BLaER1 (cell line): ENCODE data around the gene PPP2R5E.
"Not testable (repeated sequence)": the region's sequence is repeated elsewhere in the genome, so short reads cannot be mapped to it uniquely, and the experiment has no call there.

Experiments
- H3K27ac ChIP-seq: shearing (Covaris generic); formaldehyde crosslinking; 2 replicates; pipeline ENCODE4 v1.8.1; 2022
- H3K27me3 ChIP-seq: shearing (Covaris generic); formaldehyde crosslinking; 2 replicates; pipeline ENCODE4 v1.8.1; 2022
- H3K36me3 ChIP-seq: shearing (Covaris generic); formaldehyde crosslinking; 2 replicates; pipeline ENCODE4 v1.8.1; 2022
- H3K4me1 ChIP-seq: shearing (Covaris generic); formaldehyde crosslinking; 2 replicates; pipeline ENCODE4 v1.8.1; 2022
- H3K4me2 ChIP-seq: shearing (Covaris generic); formaldehyde crosslinking; 2 replicates; pipeline ENCODE4 v1.8.1; 2022
- H3K4me3 ChIP-seq: shearing (Covaris generic); formaldehyde crosslinking; 2 replicates; pipeline ENCODE4 v1.8.1; 2022
- H3K9ac ChIP-seq: shearing (Covaris generic); formaldehyde crosslinking; 2 replicates; pipeline ENCODE4 v1.8.1; 2022
- H3K9me3 ChIP-seq: shearing (Covaris generic); formaldehyde crosslinking; 2 replicates; pipeline ENCODE4 v1.8.1; 2022
- H4K20me1 ChIP-seq: shearing (Covaris generic); formaldehyde crosslinking; 2 replicates; pipeline ENCODE4 v1.8.1; 2022
- Cebpa-rat ChIP-seq: shearing (Covaris generic); IDR thresholded peaks from 2 replicates; pipeline ENCODE4 v1.8.1; 2022

The PPP2R5E gene

DNA sequence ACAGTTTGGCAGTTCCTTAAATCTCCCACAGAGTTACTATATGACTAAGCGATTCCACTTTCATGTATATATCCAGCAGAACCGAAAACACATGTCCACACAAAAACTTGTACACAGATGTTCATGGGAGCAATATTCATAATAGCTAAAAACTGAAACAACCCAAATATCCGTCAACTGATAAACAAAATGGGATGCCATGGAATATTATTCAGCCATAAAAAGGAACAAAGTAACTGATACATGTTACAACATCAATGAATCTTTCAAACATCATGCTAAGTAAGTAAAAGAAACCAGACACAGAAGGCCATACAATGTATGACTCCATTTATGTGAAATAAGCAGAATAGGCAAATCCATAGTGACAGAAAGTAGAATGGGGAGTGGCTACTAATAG is 144.2 kb downstream of the PPP2R5E start:
- Histone ChIP-seq H3K27me3 (no peaks in the 10 kb centered on the region), H3K36me3 (peaks cover 50% of the 10 kb centered on the region), H3K4me3 (no peak overlapping the region), H3K9me3 (peaks cover 11% of the 10 kb centered on the region), H3K9ac (no peak overlapping the region), H3K4me1 (no peaks in the 10 kb centered on the region), H4K20me1 (no peaks in the 10 kb centered on the region; the same call in 1 of the 2 replicates), H3K4me2 (no peak overlapping the region), H3K27ac (no peak overlapping the region)
- no peak for TF ChIP-seq Cebpa-rat

DNA sequence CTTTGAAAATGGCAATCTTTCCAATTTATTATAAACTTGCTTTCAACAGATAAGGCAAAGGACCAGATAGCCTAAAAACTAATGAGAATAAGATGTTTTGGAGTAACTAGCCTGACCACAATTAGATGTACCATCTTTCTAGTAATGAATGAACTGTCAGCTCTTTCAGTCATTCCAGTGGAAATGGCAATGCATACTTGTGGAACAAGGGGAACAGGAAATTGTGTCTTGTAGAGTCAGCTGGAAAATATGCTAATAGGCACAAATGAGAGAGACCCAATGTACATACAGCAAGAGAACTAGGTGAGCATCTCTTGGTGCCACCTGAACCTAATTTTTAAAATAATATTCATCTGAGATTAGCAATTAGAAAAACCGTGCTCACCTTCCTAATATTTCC is 148.3 kb downstream of the PPP2R5E start:
- no peak overlapping the region for H3K4me2 ChIP-seq
- TF ChIP-seq Cebpa-rat, result no peak
- H3K4me1 ChIP-seq, result no peaks in the 10 kb centered on the region
- H3K27me3 ChIP-seq, result no peaks in the 10 kb centered on the region
- H3K27ac ChIP-seq, result no peak overlapping the region
- peaks cover 11% of the 10 kb centered on the region for H3K9me3 ChIP-seq
- no peak overlapping the region for H3K4me3 ChIP-seq
- no peaks in the 10 kb centered on the region for H4K20me1 ChIP-seq
- no peak overlapping the region for H3K9ac ChIP-seq
- peaks cover 79% of the 10 kb centered on the region for H3K36me3 ChIP-seq

DNA sequence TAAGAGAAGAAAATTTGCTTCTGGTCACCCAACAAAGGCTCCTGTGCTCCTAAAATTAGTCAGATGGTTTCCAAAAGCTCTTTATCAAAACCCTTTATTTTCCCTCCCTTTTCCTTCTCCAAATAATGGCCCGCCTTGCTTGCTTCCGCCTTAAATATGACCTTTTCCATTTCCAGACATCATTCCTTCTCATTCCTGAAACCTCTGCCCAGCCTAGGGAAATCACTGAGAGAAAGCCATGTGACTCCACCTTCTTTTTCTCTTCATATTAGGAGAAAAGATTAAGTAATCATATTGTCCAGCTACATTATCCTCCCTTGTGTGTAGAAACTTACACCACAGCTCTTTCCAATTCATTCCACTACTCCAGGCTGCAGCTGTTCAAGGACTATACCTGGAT is 148.7 kb downstream of the PPP2R5E start:
- no peak overlapping the region for H3K9ac ChIP-seq
- no peak overlapping the region for H3K4me3 ChIP-seq
- no peaks in the 10 kb centered on the region for H3K27me3 ChIP-seq
- H3K4me2 ChIP-seq, result no peak overlapping the region
- H4K20me1 ChIP-seq, result no peaks in the 10 kb centered on the region
- no peak for TF ChIP-seq Cebpa-rat
- H3K27ac ChIP-seq, result no peak overlapping the region
- no peaks in the 10 kb centered on the region for H3K4me1 ChIP-seq
- peaks cover 10% of the 10 kb centered on the region for H3K9me3 ChIP-seq
- H3K36me3 ChIP-seq, result peaks cover 79% of the 10 kb centered on the region

DNA sequence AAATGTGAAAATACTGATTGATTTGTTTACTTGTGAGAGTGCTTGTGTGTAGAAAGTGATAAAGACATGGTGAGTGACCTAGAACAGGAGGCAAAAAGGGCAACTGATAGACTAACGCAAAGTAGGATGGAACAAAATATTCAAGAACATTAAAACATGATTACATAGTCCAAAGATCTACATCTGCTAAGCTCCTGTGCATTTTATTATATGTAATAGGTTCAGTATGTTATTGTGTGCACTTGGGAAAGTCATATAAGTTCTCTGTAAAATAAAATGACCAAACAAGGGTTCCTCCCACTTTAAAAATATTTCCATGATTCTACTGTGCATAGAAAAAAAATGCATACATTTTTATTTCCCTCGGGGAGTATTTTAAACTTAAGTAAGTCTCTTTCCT is 150.2 kb downstream of the PPP2R5E start:
- TF ChIP-seq Cebpa-rat, result no peak
- Histone ChIP-seq H3K36me3 (peaks cover 81% of the 10 kb centered on the region), H3K4me1 (no peaks in the 10 kb centered on the region), H3K27ac (no peak overlapping the region), H4K20me1 (no peaks in the 10 kb centered on the region), H3K27me3 (no peaks in the 10 kb centered on the region), H3K9ac (no peak overlapping the region), H3K4me2 (no peak overlapping the region), H3K9me3 (no peaks in the 10 kb centered on the region), H3K4me3 (no peak overlapping the region)

DNA sequence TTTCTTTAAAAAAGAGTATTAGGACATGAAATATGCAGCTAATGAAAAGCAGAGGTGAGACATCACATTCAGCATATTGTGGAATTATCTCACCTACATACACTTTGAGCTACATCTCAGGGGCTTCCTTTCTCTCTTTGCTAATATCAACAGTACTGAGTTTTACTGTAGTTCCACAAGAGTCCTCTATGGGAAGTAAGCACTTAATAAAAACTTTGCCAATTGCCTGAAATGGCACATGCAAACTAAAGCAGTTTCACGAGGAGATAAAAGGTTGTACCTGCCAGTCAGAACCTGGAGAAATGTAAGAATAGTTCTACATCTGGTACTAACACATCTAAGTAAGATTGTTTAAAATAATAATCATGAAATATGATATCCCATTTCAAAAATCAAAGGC is 150.9 kb downstream of the PPP2R5E start:
- Histone ChIP-seq H3K4me2 (no peak overlapping the region), H3K4me3 (no peak overlapping the region), H3K27ac (no peak overlapping the region), H3K27me3 (no peaks in the 10 kb centered on the region), H4K20me1 (no peaks in the 10 kb centered on the region), H3K9ac (no peak overlapping the region), H3K36me3 (peaks cover 83% of the 10 kb centered on the region), H3K9me3 (no peaks in the 10 kb centered on the region), H3K4me1 (no peaks in the 10 kb centered on the region)
- no peak for TF ChIP-seq Cebpa-rat

DNA sequence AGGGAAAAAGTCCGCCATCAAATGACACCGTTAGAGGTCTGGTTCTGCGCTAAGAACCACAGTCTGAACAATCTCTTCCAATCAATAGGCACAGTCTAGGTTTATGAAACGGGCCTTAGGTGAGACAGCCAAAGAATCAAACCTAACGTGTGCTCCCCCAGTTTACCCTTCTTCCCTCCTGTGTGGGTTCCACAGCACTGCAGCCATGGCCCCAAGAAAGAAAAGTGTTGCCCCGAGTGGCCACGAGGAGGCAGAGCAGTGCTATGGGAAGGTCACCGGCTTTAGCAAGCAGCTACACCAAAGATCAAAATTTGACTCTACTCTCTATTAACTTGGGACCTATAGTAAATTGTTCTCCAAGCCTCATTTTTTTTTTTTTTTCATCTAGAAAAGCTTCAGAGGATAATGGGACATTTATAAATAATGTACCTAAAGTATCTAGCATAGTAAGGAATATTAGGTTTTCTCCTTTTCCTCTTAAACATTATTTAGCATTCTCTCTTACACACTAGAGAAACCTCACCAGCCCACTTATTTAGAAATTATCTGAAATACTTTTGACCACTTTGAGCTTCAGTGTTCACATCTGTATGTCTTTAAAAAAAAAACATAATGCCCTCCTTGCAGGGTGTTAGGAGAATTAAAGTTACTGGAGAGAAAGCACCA is 154.3 kb downstream of the PPP2R5E start:
- Histone ChIP-seq H3K27ac (no peak overlapping the region), H3K27me3 (no peaks in the 10 kb centered on the region), H3K4me2 (no peak overlapping the region), H4K20me1 (no peaks in the 10 kb centered on the region), H3K4me1 (no peaks in the 10 kb centered on the region), H3K4me3 (no peak overlapping the region), H3K9ac (no peak overlapping the region), H3K36me3 (peaks cover 93% of the 10 kb centered on the region), H3K9me3 (no peaks in the 10 kb centered on the region)
- TF ChIP-seq Cebpa-rat, result no peak

DNA sequence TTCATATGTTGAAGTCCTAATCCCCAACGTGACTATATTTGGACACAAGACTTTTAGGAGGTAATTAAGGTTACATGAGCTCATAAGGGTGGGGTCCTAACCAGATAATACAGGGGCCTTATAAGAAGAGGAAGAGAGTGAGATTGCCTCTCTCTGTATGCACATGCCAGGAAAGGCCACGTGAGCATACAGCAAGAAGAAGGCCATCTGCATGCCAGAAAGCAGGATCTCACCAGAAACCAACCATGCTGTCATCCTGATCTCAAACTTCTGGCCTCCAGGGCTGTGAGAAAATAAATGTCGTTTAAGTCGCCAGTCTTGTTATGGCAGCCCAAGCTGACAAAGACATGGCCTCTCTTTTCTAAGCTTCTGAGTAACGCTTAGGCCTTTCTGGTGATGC is 155.5 kb downstream of the PPP2R5E start:
- peaks cover 92% of the 10 kb centered on the region for H3K36me3 ChIP-seq
- no peak overlapping the region for H3K27ac ChIP-seq
- TF ChIP-seq Cebpa-rat, result no peak
- H3K9ac ChIP-seq, result no peak overlapping the region
- H3K9me3 ChIP-seq, result no peaks in the 10 kb centered on the region
- H3K4me2 ChIP-seq, result no peak overlapping the region
- H3K4me1 ChIP-seq, result no peaks in the 10 kb centered on the region
- no peaks in the 10 kb centered on the region for H4K20me1 ChIP-seq
- no peaks in the 10 kb centered on the region for H3K27me3 ChIP-seq
- no peak overlapping the region for H3K4me3 ChIP-seq

DNA sequence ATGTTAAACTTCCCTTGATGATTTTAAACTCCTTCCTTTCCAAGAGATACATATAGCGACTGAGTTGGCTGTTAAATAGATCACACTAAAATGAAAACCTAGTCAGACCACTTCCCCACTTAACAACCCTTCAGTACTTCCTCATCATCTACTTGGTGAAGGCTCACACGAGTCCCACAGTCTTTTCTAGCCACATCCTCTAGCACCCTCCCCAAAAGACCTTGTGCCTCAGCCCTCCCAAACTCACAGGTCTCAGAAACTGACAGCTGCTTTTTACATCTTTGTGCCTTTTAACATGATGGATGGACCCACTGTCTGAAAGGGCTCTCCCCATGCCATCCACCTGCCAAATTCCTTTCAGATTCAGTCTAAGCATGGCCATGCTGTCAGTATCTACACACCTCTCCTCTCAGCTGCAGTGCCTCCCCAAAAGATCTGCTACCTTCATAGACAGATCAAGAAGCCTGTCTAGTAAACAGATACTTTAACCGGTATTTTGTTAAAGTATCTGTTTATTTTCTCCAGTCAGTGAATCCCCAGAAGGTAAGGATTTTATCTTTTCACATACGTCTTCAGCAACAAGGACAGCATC is 159.3 kb downstream of the PPP2R5E start:
- TF ChIP-seq Cebpa-rat, result no peak
- Histone ChIP-seq H3K9ac (no peak overlapping the region), H3K4me2 (no peak overlapping the region), H3K27me3 (no peaks in the 10 kb centered on the region), H3K27ac (no peak overlapping the region), H3K9me3 (no peaks in the 10 kb centered on the region; the same call in 1 of the 2 replicates), H3K4me3 (no peak overlapping the region), H3K4me1 (no peaks in the 10 kb centered on the region), H4K20me1 (no peaks in the 10 kb centered on the region), H3K36me3 (peaks cover 97% of the 10 kb centered on the region)

DNA sequence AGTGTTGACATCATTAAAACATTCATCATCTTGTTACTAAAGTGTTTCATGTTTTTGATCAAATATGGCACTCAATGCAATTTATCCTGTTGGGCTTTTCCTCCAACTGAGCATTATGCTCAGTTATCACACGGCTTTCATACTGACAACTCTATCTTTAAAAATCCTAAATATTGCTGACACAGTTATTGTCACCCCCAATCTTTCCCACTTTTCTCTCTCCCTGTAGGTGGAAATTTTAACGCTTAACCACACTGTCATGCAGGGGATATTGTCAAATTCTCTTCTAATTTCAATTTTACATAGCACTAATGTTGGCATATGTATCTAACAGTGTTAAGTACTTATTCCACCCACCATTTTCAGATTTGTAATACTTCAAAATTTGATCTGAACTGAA is 164.7 kb downstream of the PPP2R5E start:
- Histone ChIP-seq H3K4me2 (no peak overlapping the region), H4K20me1 (no peaks in the 10 kb centered on the region), H3K9ac (no peak overlapping the region), H3K27ac (no peak overlapping the region), H3K4me1 (no peaks in the 10 kb centered on the region), H3K9me3 (no peaks in the 10 kb centered on the region; the same call in 1 of the 2 replicates), H3K27me3 (no peaks in the 10 kb centered on the region), H3K36me3 (peaks cover 72% of the 10 kb centered on the region), H3K4me3 (no peak overlapping the region)
- TF ChIP-seq Cebpa-rat, result no peak

DNA sequence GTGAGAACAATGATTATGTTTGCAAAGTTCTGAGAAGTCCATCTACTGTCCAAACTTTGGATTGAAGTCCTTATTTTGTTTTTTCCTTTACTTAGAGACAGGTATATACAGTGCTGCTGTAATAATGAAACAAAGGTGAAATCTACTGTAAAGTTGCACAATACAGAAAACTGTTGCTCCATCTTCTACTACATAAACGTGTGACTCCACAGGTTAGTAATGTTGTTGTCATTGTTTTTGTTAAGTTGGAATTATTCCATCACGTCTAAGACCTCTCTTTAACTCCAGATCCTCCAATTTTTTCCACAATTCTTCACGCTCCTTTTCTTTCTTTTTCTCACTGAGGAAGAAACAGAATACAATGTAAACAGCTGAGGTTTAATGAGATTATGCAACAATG is 167.4 kb downstream of the PPP2R5E start:
- Histone ChIP-seq H3K27ac (no peak overlapping the region), H3K4me1 (no peaks in the 10 kb centered on the region), H3K9me3 (no peaks in the 10 kb centered on the region), H3K4me3 (no peak overlapping the region), H3K9ac (no peak overlapping the region), H3K36me3 (peaks cover 55% of the 10 kb centered on the region), H4K20me1 (no peaks in the 10 kb centered on the region), H3K4me2 (no peak overlapping the region), H3K27me3 (no peaks in the 10 kb centered on the region)
- no peak for TF ChIP-seq Cebpa-rat

DNA sequence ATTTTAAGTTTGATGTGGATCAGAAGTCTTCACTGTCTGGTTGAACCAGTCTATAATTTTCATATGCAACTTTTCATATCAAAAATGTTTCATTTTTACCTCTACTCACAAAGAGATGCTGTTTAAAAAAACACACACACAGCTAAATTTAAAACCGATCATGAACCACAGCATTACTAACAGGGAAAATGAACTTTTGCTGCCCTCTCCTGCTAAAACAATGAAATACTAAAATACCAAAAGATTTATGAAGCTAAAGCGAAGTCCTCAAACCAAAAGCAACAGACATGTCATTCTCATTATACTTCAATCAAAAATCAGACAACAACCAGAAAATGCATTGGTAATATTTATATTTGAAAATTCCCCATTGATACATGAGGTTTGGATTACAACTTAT is 171.6 kb downstream of the PPP2R5E start:
- H3K27ac ChIP-seq, H3K4me2 ChIP-seq: not testable (repeated sequence)
- peaks cover 23% of the 10 kb centered on the region; the same call in 1 of the 2 replicates for H3K36me3 ChIP-seq

More for the DNA sequence above, 171.6 kb downstream of the PPP2R5E start:
- not testable (repeated sequence) for H3K4me3 ChIP-seq, H3K9me3 ChIP-seq, H3K27me3 ChIP-seq, H3K4me1 ChIP-seq, H4K20me1 ChIP-seq, H3K9ac ChIP-seq
